Lung (tissue), 12 donors: ENCODE results near the gene KIAA1755. TPM values are rescaled to one million over a fixed set of nuclear protein-coding genes. Genes with fewer than 3 reads are reported as not detected.
"Not testable (repeated sequence)": the region's sequence is repeated elsewhere in the genome, so short reads cannot be mapped to it uniquely, and the experiment has no call there.

Experiments used
- ATAC-seq: fragments of 200-7000 bp; cut with Tn5 transposase; one replicate; pipeline ENCODE4 v1.9.1; 2020; ENCODE audit warnings: moderate number of reproducible peaks; ENCODE audit not compliant: insufficient read depth, low FRiP score
- DNase-seq, 3 donors: peaks; one replicate each; pipeline ENCODE4 v3.0.0-alpha.2; 2013 to 2017
- H3K27ac ChIP-seq, 2 donors: one replicate each; pipeline ENCODE4 v1.5.1; 2013; ENCODE audit warnings: mild to moderate bottlenecking in 2 of 2, moderate library complexity in 2 of 2, control low read depth in 1 of 2, inconsistent platforms in 1 of 2, low read depth in 1 of 2, low read length in 1 of 2
- H3K27me3 ChIP-seq, 3 donors: one replicate each; pipeline ENCODE4 v1.5.1; 2013; ENCODE audit warnings: low read length in 2 of 3; ENCODE audit not compliant: control insufficient read depth in 3 of 3, insufficient read depth in 3 of 3
- H3K36me3 ChIP-seq, 4 donors: one replicate each; pipeline ENCODE4 v1.5.1; 2013; ENCODE audit warnings: low read length in 4 of 4, mild to moderate bottlenecking in 1 of 4, moderate library complexity in 1 of 4; ENCODE audit not compliant: control insufficient read depth in 4 of 4, insufficient read depth in 4 of 4
- H3K4me1 ChIP-seq, 5 donors: one replicate each; pipeline ENCODE4 v1.5.1; 2013; ENCODE audit warnings: low read length in 5 of 5, mild to moderate bottlenecking in 2 of 5, moderate library complexity in 1 of 5; ENCODE audit not compliant: control insufficient read depth in 5 of 5, insufficient read depth in 5 of 5
- H3K4me3 ChIP-seq: one replicate; pipeline ENCODE4 v1.5.1; 2013; ENCODE audit warnings: mild to moderate bottlenecking, control low read depth, moderate library complexity
- H3K9ac ChIP-seq, 2 donors: one replicate each; pipeline ENCODE4 v1.5.1; 2013; ENCODE audit warnings: low read length in 2 of 2, control low read depth in 1 of 2; ENCODE audit not compliant: insufficient read depth in 1 of 2
- H3K9me3 ChIP-seq, 4 donors: one replicate each; pipeline ENCODE4 v1.5.1; 2013; ENCODE audit warnings: low read length in 3 of 4, mild to moderate bottlenecking in 1 of 4, moderate library complexity in 1 of 4; ENCODE audit not compliant: control insufficient read depth in 4 of 4, insufficient read depth in 3 of 4
- WGBS, 2 donors: extraction: QIAGEN DNeasy Blood & Tissue Kit; methylation state at CpG; one replicate each; pipeline ENCODE4 v1.1.7; 2013; 5-methylcytosine and 5-hydroxymethylcytosine counted together
- polyA plus RNA-seq, 2 donors: library from polyadenylated mRNA; stranded (reverse); fragments of 200-250 nt; gene quantifications; one replicate each; pipeline ENCODE4 v1.2.1, GENCODE V29; 2013
- total RNA-seq, 2 donors: library from RNA; depleted of rRNA in 1 of 2; stranded (reverse); fragments of >200 nt in 1 of 2; gene quantifications; one replicate each; pipeline ENCODE4 v1.2.1, GENCODE V29; 2014 to 2021
- TF ChIP-seq, protein P1 (sequence below): IDR thresholded peaks from 2 replicates; pipeline ENCODE4 v1.5.1; 2012; ENCODE audit warnings: mild to moderate bottlenecking; ENCODE audit errors: control extremely low read depth, extremely low read depth
- donor health status: control.
- donor health status: control.
- donor health status: Bipolar disorder and iron deficiency.
- donor health status: healthy.
- donor health status: DM: yes; HTN: yes; CAD: no.

The KIAA1755 gene
- total and polyA plus RNA-seq, 4 donors: 0.33 to 2.0 (median 1.3) TPM

DNA sequence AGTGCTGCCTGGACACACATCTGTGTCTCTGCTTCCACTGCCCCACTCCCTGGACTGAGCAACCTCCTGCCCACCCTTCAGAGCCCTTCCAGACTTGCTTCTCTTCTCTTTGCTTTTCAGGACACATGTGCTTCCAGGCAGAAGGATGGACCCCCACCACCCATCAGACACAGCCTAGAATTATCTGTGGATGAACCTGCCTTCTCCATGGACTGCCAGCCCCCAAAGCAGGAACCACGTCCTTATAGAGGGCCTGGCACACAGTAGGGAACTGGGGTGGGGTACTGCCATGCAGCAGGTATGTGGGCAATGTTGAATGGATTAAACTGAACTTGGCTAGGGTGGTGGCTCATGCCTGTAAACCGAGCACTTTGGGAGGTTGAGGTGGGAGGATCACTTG, 3.6 kb downstream of the KIAA1755 start:
- peaks cover 0 to 10% (median 0%) of the 10 kb centered on the region in 4 donors for H3K9me3 ChIP-seq
- no peak overlapping the region for H3K27ac ChIP-seq
- peaks cover 0 to 9% (median 3%) of the 10 kb centered on the region in 3 donors for H3K27me3 ChIP-seq
- no peak overlapping the region for H3K4me3 ChIP-seq
- WGBS, 2 donors: 70 to 86% methylated on average over 2 of the region's 2 CpGs
- peaks cover 0 to 28% (median 4%) of the 10 kb centered on the region in 5 donors for H3K4me1 ChIP-seq
- DNase-seq (no peak), ATAC-seq (no peak)
- TF ChIP-seq, protein P1, sequence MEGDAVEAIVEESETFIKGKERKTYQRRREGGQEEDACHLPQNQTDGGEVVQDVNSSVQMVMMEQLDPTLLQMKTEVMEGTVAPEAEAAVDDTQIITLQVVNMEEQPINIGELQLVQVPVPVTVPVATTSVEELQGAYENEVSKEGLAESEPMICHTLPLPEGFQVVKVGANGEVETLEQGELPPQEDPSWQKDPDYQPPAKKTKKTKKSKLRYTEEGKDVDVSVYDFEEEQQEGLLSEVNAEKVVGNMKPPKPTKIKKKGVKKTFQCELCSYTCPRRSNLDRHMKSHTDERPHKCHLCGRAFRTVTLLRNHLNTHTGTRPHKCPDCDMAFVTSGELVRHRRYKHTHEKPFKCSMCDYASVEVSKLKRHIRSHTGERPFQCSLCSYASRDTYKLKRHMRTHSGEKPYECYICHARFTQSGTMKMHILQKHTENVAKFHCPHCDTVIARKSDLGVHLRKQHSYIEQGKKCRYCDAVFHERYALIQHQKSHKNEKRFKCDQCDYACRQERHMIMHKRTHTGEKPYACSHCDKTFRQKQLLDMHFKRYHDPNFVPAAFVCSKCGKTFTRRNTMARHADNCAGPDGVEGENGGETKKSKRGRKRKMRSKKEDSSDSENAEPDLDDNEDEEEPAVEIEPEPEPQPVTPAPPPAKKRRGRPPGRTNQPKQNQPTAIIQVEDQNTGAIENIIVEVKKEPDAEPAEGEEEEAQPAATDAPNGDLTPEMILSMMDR: no peak
- no peak overlapping the region for H3K9ac ChIP-seq
- H3K36me3 ChIP-seq: no peaks in the 10 kb centered on the region

DNA sequence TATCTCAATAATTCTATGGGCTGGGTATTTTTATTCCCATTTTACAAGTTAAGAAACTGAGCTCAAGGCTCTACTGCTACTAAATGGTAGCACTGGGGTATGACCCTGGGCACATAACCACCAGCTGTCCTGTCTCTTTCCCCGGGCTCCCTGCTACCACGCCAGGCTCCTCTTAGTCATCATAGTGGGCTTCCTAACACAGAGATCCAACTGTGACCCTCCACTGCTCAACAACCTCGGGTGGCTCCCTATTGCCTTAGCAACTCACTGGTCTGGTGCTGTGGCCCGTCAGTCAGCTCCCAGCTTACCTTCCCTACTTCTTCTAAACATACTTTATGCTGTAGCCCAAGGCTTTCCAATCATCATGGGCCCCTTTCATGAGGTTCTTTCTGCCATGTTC, 4.5 kb downstream of the KIAA1755 start:
- WGBS, 2 donors: 80 to 91% methylated on average over 4 of the region's 4 CpGs
- TF ChIP-seq, protein P1: no peak
- Histone ChIP-seq H3K27ac (no peak overlapping the region), H3K9me3 (peaks cover 0 to 10% (median 0%) of the 10 kb centered on the region in 4 donors), H3K27me3 (peaks cover 0 to 6% (median under 1%) of the 10 kb centered on the region in 3 donors), H3K4me1 (peaks cover 0 to 32% (median 4%) of the 10 kb centered on the region in 5 donors), H3K4me3 (no peak overlapping the region), H3K9ac (no peak overlapping the region), H3K36me3 (no peaks in the 10 kb centered on the region)
- DNase-seq (no peak), ATAC-seq (no peak)

DNA sequence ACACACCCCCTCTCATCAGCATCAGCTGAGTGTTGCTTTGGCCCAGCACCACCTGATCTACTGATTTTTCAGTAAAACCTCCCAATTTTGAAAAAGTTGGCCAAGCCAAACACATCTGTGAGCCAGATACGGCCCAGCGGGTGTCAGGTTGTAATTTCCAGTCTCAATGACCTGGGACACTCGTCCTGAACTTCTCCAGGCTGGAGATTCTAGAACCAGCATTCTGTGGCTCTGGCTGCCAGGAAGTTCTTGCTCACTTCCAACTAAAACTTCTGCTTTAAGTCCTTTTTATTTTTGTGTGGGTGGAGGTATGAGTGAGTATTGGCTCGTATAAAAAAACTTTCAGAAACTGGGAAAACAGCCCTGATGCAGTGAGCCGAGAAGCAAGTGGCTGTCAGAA, 5.1 kb downstream of the KIAA1755 start:
- TF ChIP-seq, protein P1: no peak
- ATAC-seq: no peak
- 58 to 67% methylated on average over 5 of the region's 5 CpGs for WGBS, 2 donors

DNA sequence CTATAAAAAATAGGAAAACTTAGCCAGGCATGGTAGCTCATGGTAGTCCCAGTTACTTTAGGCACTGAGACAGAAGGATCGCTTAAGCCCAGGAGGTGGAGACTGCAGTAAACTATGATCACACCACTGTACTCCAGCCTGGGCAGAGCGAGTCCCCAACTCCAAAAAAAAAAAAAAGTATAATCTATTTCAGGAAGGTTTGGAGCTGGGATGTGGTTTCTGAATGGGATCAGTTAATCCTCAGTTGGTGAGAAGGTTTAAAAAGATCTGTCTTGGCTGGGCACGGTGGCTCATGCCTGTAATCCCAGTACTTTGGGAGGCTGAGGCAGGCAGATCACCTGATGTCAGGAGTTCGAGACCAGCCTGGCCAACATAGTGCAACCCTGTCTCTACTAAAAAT, 5.9 kb downstream of the KIAA1755 start:
- peaks cover 0 to 25% (median 0%) of the 10 kb centered on the region in 5 donors for H3K4me1 ChIP-seq
- H3K9ac ChIP-seq, ATAC-seq, DNase-seq, H3K27ac ChIP-seq, H3K36me3 ChIP-seq, H3K4me3 ChIP-seq, H3K27me3 ChIP-seq, H3K9me3 ChIP-seq: not testable (repeated sequence)
- 86 to 96% methylated on average over 4 of the region's 4 CpGs for WGBS, 2 donors

More for the DNA sequence above, 5.1 kb downstream of the KIAA1755 start:
- Histone ChIP-seq H3K36me3 (no peaks in the 10 kb centered on the region), H3K27ac (no peak overlapping the region), H3K9me3 (peaks cover 0 to 10% (median 0%) of the 10 kb centered on the region in 4 donors), H3K9ac (no peak overlapping the region), H3K4me3 (no peak overlapping the region), H3K27me3 (peaks cover 0 to 4% (median 0%) of the 10 kb centered on the region in 3 donors), H3K4me1 (peaks cover 0 to 32% (median 2%) of the 10 kb centered on the region in 5 donors)
- no peak for DNase-seq
